ENCODE data around the gene TBC1D10A. TPM values are rescaled to one million over a fixed set of nuclear protein-coding genes. Genes with fewer than 3 reads are reported as not detected.

TBC1D10A gene
- total RNA-seq, 1 donor from 2014 or later: 12.6 TPM

DNA sequence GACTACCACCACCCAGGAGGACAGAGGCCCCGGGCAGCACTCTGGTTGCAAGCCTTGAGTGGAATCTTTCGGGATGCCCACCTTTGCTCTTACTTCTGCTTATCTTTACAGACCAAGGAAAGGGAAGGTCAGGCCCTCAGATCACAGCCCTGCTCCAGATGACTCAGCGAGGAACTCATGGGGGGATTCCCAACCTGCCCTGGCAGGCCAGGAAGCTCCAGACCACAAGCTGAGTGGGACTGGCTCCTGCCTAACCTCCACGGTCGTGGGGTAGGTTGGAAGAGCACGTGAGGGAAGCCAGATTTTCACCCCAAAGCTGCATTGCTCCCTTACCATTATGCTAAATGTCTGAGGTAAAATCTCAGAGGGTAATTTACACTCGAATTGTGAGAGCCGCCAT, 11.8 kb downstream of the TBC1D10A start:
- H3K36me3 Mint-ChIP-seq (ENCODE audit: unreplicated experiment): no peaks in the 10 kb centered on the region
- H3K27ac Mint-ChIP-seq (ENCODE audit: unreplicated experiment): no peak overlapping the region
- TF ChIP-seq, protein P1, sequence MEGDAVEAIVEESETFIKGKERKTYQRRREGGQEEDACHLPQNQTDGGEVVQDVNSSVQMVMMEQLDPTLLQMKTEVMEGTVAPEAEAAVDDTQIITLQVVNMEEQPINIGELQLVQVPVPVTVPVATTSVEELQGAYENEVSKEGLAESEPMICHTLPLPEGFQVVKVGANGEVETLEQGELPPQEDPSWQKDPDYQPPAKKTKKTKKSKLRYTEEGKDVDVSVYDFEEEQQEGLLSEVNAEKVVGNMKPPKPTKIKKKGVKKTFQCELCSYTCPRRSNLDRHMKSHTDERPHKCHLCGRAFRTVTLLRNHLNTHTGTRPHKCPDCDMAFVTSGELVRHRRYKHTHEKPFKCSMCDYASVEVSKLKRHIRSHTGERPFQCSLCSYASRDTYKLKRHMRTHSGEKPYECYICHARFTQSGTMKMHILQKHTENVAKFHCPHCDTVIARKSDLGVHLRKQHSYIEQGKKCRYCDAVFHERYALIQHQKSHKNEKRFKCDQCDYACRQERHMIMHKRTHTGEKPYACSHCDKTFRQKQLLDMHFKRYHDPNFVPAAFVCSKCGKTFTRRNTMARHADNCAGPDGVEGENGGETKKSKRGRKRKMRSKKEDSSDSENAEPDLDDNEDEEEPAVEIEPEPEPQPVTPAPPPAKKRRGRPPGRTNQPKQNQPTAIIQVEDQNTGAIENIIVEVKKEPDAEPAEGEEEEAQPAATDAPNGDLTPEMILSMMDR (IDR thresholded peaks at IDR 0.05): no peak
- no peak overlapping the region for H3K4me3 Mint-ChIP-seq (ENCODE audit: unreplicated experiment)
- H3K27me3 Mint-ChIP-seq (ENCODE audit: unreplicated experiment): no peaks in the 10 kb centered on the region
- H3K9me3 Mint-ChIP-seq (ENCODE audit: unreplicated experiment): no peaks in the 10 kb centered on the region
- DNase-seq (ENCODE audit: extremely low spot score, unreplicated experiment): no peak
- peaks cover 36% of the 10 kb centered on the region for H3K4me1 Mint-ChIP-seq (ENCODE audit: unreplicated experiment)

DNA sequence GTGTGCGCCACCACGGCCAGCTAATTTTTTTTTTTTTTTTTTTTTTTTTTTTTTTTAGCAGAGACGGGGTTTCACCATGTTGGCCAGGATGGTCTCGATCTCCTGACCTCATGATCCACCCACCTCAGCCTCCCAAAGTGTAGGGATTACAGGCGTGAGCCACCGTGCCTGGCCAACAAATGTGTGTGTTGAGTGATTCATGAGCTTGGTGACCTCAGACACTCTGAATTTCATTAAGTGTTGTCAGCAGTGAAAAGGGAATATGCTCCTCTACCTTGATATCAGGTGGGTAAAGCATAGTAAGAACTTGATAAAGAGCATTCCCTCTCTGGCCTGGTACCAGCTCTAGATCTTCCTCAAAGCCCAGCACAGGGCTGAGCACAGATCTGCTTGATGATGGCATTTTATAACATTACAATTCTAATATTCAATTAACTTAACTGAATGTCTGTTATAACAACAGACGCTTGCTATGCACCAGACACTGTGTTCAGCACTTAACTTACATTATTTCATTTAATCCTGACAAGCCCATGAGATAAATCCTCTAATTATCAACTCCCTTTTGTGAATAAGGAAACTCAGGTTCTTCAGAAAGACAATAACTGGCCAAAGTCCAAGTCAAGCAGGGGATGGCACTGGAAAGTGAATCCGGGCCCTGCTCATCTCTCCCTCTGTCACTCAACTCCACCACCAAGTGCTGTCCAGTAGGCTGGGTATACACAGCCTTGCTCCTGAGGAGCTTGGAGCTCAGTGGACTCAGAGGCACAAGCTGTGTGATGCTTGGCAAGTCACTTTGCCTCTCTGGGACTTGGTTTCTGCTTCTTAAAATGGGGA, 13.0 kb downstream of the TBC1D10A start:
- Mint-ChIP-seq H3K9me3 (ENCODE audit: unreplicated experiment) (no peaks in the 10 kb centered on the region), H3K4me1 (ENCODE audit: unreplicated experiment) (peaks cover 34% of the 10 kb centered on the region)
- DNase-seq (ENCODE audit: extremely low spot score, unreplicated experiment): no peak

DNA sequence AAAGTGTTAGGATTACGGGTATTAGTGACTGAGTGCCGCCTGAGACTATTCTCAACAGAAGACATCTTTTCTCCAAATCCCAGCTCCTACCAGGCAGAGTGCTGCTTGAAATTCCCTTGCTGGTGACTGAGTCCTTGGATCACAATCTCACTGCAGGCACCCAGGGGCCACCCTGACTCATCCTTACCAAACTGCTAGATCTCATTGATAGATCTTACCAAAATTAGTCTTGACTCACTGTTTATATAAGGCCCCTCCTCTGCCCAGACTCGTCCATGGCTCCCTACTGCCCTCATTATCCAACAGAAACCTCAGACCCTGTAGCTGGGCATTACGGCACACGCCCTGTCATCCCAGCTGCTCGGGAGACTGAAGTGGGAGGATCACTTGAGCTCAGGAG, 14.7 kb downstream of the TBC1D10A start:
- no peak for DNase-seq (ENCODE audit: extremely low spot score, unreplicated experiment)
- TF ChIP-seq, protein P1 (IDR thresholded peaks at IDR 0.05): no peak
- Mint-ChIP-seq H3K4me1 (ENCODE audit: unreplicated experiment) (peaks cover 41% of the 10 kb centered on the region), H3K4me3 (ENCODE audit: unreplicated experiment) (no peak overlapping the region), H3K27ac (ENCODE audit: unreplicated experiment) (peak overlapping the region; percentile 68), H3K9me3 (ENCODE audit: unreplicated experiment) (no peaks in the 10 kb centered on the region), H3K27me3 (ENCODE audit: unreplicated experiment) (no peaks in the 10 kb centered on the region), H3K36me3 (ENCODE audit: unreplicated experiment) (peaks cover 2% of the 10 kb centered on the region)

More for the DNA sequence above, 13.0 kb downstream of the TBC1D10A start:
- Mint-ChIP-seq H3K27ac (ENCODE audit: unreplicated experiment) (peak overlapping the region; percentile 48), H3K36me3 (ENCODE audit: unreplicated experiment) (no peaks in the 10 kb centered on the region), H3K27me3 (ENCODE audit: unreplicated experiment) (no peaks in the 10 kb centered on the region), H3K4me3 (ENCODE audit: unreplicated experiment) (no peak overlapping the region)
- TF ChIP-seq, protein P1 (IDR thresholded peaks at IDR 0.05): no peak

DNA sequence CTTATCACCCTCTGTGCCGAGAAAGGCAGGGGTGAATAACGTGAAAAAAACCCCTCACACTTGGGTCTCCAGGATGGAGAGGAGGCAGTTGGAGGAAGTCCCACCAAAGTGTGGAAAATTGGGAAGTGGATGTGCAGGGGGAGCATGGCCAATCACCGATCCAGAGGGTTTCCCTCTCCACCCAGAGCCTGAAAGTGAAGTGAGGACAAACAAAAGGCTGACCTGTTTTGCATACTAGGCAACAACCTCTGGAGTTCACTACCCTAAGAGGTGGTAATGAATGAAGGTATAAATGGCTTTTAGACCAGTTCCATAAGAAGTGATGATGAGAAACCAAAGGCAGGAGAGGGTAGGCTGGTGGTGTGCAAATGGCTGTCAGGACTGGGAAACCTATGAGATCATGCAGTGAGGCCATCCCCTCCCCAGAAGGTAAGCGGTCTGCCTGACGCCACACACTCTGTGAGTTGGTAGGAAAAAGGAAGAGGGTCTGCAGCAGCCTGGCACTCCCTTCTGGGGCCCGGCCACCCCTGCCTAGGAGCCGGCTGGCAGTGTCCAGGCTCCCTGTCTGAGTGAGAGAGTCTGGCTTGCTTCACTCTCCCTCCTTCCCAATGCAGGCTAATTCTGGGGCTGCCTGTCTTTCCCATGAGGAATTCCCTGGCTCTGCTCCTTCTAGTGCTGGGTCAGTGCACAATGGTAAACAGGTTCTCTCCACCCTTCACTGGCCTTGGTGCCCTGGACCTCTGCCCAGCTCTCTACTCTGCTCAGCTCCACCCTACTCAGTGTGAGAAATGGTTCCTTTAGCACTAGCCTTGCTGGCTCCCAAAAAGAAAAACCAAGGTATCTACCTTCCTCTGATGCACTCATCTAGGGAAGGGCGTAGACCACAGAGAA, 15.6 kb downstream of the TBC1D10A start:
- H3K27ac Mint-ChIP-seq (ENCODE audit: unreplicated experiment): peak overlapping the region; percentile 35
- H3K9me3 Mint-ChIP-seq (ENCODE audit: unreplicated experiment): no peaks in the 10 kb centered on the region
- DNase-seq (ENCODE audit: extremely low spot score, unreplicated experiment): no peak
- no peak overlapping the region for H3K4me3 Mint-ChIP-seq (ENCODE audit: unreplicated experiment)
- TF ChIP-seq, protein P1 (IDR thresholded peaks at IDR 0.05): no peak
- H3K27me3 Mint-ChIP-seq (ENCODE audit: unreplicated experiment): no peaks in the 10 kb centered on the region
- peaks cover 45% of the 10 kb centered on the region for H3K4me1 Mint-ChIP-seq (ENCODE audit: unreplicated experiment)
- H3K36me3 Mint-ChIP-seq (ENCODE audit: unreplicated experiment): peaks cover 2% of the 10 kb centered on the region

Measured in osteocyte (in vitro differentiated cells).